NCI-H2196 (cell line): Measurements from ENCODE around the gene TMEM255B.
A peak's percentile ranks its signal among the peaks of the same experiment; 100 is the strongest.
"Not testable (repeated sequence)": the region's sequence is repeated elsewhere in the genome, so short reads cannot be mapped to it uniquely, and the experiment has no call there.

Experiments
- DNase-seq: peaks from one replicate; lab custom pipeline; 2025; ENCODE audit not compliant: unreplicated experiment; lab: John Stamatoyannopoulos, UW

TMEM255B gene

GRCh38 chr13:113815151-113816058 lies 56.4 kb downstream of the TMEM255B start:
- no peak for DNase-seq

- DNase-seq, result no peak
These were observed 57.4 kb downstream of the TMEM255B start for GRCh38 chr13:113816254-113816929.

- peak; percentile 73 for DNase-seq
These were observed 58.2 kb downstream of the TMEM255B start for GRCh38 chr13:113816946-113817859.

- DNase-seq, result no peak
These were observed 59.0 kb downstream of the TMEM255B start for GRCh38 chr13:113817860-113818691.

GRCh38 chr13:113818700-113819295 lies 59.8 kb downstream of the TMEM255B start:
- DNase-seq, result no peak

GRCh38 chr13:113819341-113819730 lies 60.3 kb downstream of the TMEM255B start:
- no peak for DNase-seq

- DNase-seq, result no peak
These were observed 61.0 kb downstream of the TMEM255B start for GRCh38 chr13:113819731-113820715.

GRCh38 chr13:113820813-113821651 lies 62.0 kb downstream of the TMEM255B start:
- peak; percentile 77 for DNase-seq

- no peak for DNase-seq
These were observed 62.8 kb downstream of the TMEM255B start for GRCh38 chr13:113821847-113822246.

GRCh38 chr13:113822266-113822665 lies 63.2 kb downstream of the TMEM255B start:
- no peak for DNase-seq

GRCh38 chr13:113822956-113823744 lies 64.1 kb downstream of the TMEM255B start:
- DNase-seq, result no peak

- no peak for DNase-seq
These were observed 64.7 kb downstream of the TMEM255B start for GRCh38 chr13:113823771-113824170.

GRCh38 chr13:113825841-113826240 lies 66.8 kb downstream of the TMEM255B start:
- no peak for DNase-seq

GRCh38 chr13:113826446-113826845 lies 67.4 kb downstream of the TMEM255B start:
- not testable (repeated sequence) for DNase-seq

GRCh38 chr13:113827021-113827420 lies 68.0 kb downstream of the TMEM255B start:
- DNase-seq, result no peak

- DNase-seq, result no peak
These were observed 69.3 kb downstream of the TMEM255B start for GRCh38 chr13:113828282-113828825.
